Eye (tissue), 1 donor: ENCODE measurements around the gene IL5.
A peak's percentile ranks its signal among the peaks of the same experiment; 100 is the strongest.

Experiments used
- DNase-seq: peaks from one replicate; pipeline ENCODE4 v3.0.0-alpha.2; 2015

Gene IL5

GRCh38 chr5:132498152-132498551 lies 45.2 kb downstream of the IL5 start:
- DNase-seq = no peak

GRCh38 chr5:132497488-132497997 lies 45.8 kb downstream of the IL5 start:
- peak; percentile 44 for DNase-seq

DNA sequence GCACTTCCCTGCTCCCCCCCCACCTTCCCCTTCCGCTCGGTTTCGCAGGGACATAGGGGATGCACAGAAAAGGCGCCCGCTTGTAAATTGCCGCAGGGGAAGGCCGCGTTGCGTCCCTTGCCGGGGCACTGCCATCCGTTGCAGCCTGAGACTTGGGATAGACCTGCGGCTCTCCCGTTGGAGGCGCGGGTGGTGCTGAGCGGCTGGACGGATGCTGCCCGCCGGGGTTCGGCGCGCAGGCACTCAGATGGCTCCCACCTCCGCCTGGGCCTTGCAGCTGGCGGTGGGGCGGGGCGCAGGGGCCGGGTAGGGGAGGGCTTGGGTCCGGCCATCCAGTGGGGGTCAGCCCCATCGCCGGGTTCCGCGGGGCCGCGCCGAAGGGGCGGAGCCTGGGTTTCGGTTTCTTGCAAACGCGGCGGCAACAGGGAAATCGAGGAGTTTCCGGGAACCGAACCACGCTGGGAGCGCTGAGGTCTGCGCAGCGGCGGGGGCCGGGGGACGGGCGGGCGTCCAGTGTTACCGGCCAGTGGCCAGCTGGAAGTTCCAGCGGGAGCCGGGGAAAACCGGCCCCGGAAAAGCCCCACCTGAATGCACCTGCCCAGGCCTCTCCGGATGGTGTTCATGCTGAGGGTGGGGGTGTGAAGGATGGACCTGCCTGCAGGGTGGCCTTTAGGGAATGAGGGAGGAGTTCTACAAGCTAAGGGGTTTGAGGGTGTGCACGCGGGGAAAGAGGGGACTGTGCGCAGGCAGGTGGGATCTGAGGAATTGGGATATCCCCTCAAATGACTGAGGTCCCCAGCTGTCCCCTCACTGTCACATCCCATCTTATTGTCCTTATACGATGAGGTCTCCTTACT lies 46.5 kb downstream of the IL5 start:
- DNase-seq = peak; percentile 83

- DNase-seq = peak; percentile 75
Observed at GRCh38 chr5:132496191-132496630, 47.1 kb downstream of the IL5 start.

GRCh38 chr5:132495667-132496190 lies 47.6 kb downstream of the IL5 start:
- DNase-seq = peak; percentile 83

- no peak for DNase-seq
Observed at GRCh38 chr5:132493821-132494220, 49.5 kb downstream of the IL5 start.

GRCh38 chr5:132493241-132493640 lies 50.1 kb downstream of the IL5 start:
- no peak for DNase-seq

DNA sequence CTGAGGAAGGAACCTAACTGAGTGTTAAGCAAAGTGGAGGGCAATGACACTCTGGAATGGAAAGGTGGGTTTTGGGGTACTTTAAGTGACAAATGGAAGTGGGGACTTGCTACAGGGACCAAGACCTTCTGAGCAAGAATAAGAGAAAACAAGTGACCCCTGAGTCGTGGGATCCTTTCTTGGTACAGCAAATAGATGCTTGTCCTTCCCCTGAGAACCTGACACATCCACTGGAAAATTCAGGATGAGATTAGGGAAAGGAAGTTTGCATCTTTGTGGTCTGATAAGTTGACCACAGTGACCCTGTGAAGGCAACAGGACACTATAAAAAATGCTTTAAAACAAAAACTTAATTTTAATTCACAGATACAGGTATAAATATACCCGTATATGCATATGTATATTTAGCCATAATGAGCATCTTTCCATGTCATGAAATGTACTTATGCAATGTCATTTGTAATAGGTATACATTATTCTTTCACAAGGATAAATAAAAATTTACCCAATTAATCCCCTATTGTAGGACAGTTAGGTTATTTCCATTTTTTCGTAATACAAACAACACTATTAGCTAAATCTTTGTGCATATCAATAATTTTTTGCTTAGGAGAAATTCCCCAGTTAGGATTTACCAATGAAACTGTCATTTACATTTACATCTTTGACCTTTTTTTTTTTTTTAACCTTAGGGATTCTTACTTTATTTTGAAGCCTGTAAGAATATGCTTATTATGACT lies 50.8 kb downstream of the IL5 start:
- DNase-seq = no peak
